Spleen (tissue), 11 donors: ENCODE measurements around the gene ZNF804A. TPM values are rescaled to one million over a fixed set of nuclear protein-coding genes. Genes with fewer than 3 reads are reported as not detected.
"Not testable (repeated sequence)": the region's sequence is repeated elsewhere in the genome, so short reads cannot be mapped to it uniquely, and the experiment has no call there.

Experiments used
- DNase-seq: peaks from one replicate; pipeline ENCODE4 v3.0.0-alpha.2; 2020
- H3K27ac ChIP-seq, 8 donors: fragments of 200-600 bp; sonication (generic) in 7 of 8; 1 replicate in 4 of 8; 2 replicates in 4 of 8; pipeline versions ENCODE4 v1.5.0 to v1.8.0; 2016 to 2021; ENCODE audit warnings: inconsistent platforms in 4 of 8, mild to moderate bottlenecking in 4 of 8, moderate library complexity in 1 of 8
- H3K27me3 ChIP-seq, 7 donors: fragments of 200-600 bp; sonication (generic) in 6 of 7; replicated peaks in 1 of 7; 1 replicate in 4 of 7; 2 replicates in 3 of 7; pipeline versions ENCODE4 v1.5.0 to v1.8.0; 2016 to 2021; ENCODE audit warnings: inconsistent platforms in 3 of 7, mild to moderate bottlenecking in 1 of 7
- H3K36me3 ChIP-seq, 6 donors: fragments of 200-600 bp; sonication (generic) in 5 of 6; 1 replicate in 4 of 6; 2 replicates in 2 of 6; pipeline versions ENCODE4 v1.5.0 to v1.8.0; 2016 to 2021; ENCODE audit warnings: inconsistent platforms in 2 of 6
- H3K4me1 ChIP-seq, 6 donors: fragments of 200-600 bp; sonication (generic) in 5 of 6; 1 replicate in 3 of 6; 2 replicates in 3 of 6; pipeline versions ENCODE4 v1.5.0 to v1.8.0; 2016 to 2021; ENCODE audit warnings: inconsistent platforms in 3 of 6
- H3K4me3 ChIP-seq, 8 donors: fragments of 200-600 bp; sonication (generic) in 7 of 8; 1 replicate in 4 of 8; 2 replicates in 4 of 8; pipeline versions ENCODE4 v1.5.0 to v1.8.0; 2016 to 2021; ENCODE audit warnings: inconsistent platforms in 4 of 8, mild to moderate bottlenecking in 4 of 8, moderate library complexity in 2 of 8
- H3K9me3 ChIP-seq, 8 donors: fragments of 200-600 bp; sonication (generic) in 7 of 8; 1 replicate in 4 of 8; 2 replicates in 4 of 8; pipeline versions ENCODE4 v1.5.0 to v1.8.0; 2016 to 2021; ENCODE audit warnings: inconsistent platforms in 4 of 8
- CTCF ChIP-seq, 11 experiments: fragments of 200-600 bp in 7 of 11; fragments of 450-650 bp in 4 of 11; sonication (generic) in 4 of 11; IDR thresholded peaks in 8 of 11; conservative IDR thresholded peaks in 3 of 11; 1 replicate in 7 of 11; 2 replicates in 4 of 11; pipeline versions ENCODE4 v1.4.0 to v1.8.0; 2016 to 2021; ENCODE audit warnings: antibody characterized with exemption in 11 of 11, inconsistent platforms in 4 of 11, mild to moderate bottlenecking in 1 of 11
- POLR2A ChIP-seq, 3 donors: fragments of 450-650 bp; IDR thresholded peaks; one replicate each; pipeline ENCODE4 v1.5.1; 2017; ENCODE audit warnings: antibody characterized with exemption in 3 of 3, mild to moderate bottlenecking in 1 of 3
- POLR2AphosphoS5 ChIP-seq, 3 donors: sonication (generic); formaldehyde crosslinking; IDR thresholded peaks; one replicate each; pipeline ENCODE4 v1.5.1; 2017; ENCODE audit warnings: antibody characterized with exemption in 3 of 3
- WGBS, 5 donors: extraction: QIAGEN DNeasy Blood & Tissue Kit in 3 of 5; methylation state at CpG; one replicate each; pipeline versions ENCODE4 v1.1.5 to v1.1.7; 2013 to 2018; 5-methylcytosine and 5-hydroxymethylcytosine counted together
- intact Hi-C: fragments of 100-400 bp; cut with DNase I; formaldehyde crosslinking; loops from one replicate; pipeline ENCODE4 v1.15.0; 2023; ENCODE audit warnings: low total_unique reads
- polyA plus RNA-seq, 3 donors: library from polyadenylated mRNA; stranded (reverse); fragments of 200-250 nt; gene quantifications; one replicate each; pipeline ENCODE4 v1.2.1, GENCODE V29; 2013
- total RNA-seq, 7 donors: library from RNA; depleted of rRNA in 3 of 7; stranded (reverse); fragments of >200 nt in 3 of 7; fragmentation: NEBNext Ultra II Directional in 4 of 7; extraction: Animal tissue kit (Norgen Biotek cat#: 25700) in 4 of 7; gene quantifications; one replicate each; pipeline versions ENCODE4 v1.1.0 to v1.2.1, GENCODE V29; 2016 to 2021
- donor health status: healthy with polysubstance abuse.
- donor health status: DM: no; HTN: no; CAD: no; lungs with moderate emphysema.
- donor health status: DM: no; HTN: no; CAD: no.
- donor health status: Bipolar disorder and iron deficiency.
- donor health status: healthy.
- donor health status: DM: no; HTN: no; CAD: no.
- donor health status: DM: yes; HTN: yes; CAD: no.

Gene ZNF804A
- total and polyA plus RNA-seq, 10 donors, result 0.21 to 1.8 (median 0.41) TPM

- Histone ChIP-seq H3K4me3 (no peak overlapping the region), H3K9me3 (peaks cover 0 to 27% (median 6%) of the 10 kb centered on the region in 8 donors), H3K4me1 (no peaks in the 10 kb centered on the region), H3K27ac (no peak overlapping the region), H3K36me3 (no peaks in the 10 kb centered on the region), H3K27me3 (no peaks in the 10 kb centered on the region)
- TF ChIP-seq POLR2A (IDR thresholded peaks at IDR 0.05) (no peak), POLR2AphosphoS5 (IDR thresholded peaks at IDR 0.05) (no peak), CTCF (IDR thresholded peaks at IDR 0.05 in 8 of 11, conservative IDR thresholded peaks at IDR 0.05 in 3 of 11) (no peak)
- DNase-seq, result no peak
- intact Hi-C loops, result no loop called here
- WGBS, 5 donors, result 68 to 85% (median 76%) methylated on average over 1 of the region's 1 CpG
These were observed 281.3 kb downstream of the ZNF804A start for GRCh38 chr2:184879671-184880070.

GRCh38 chr2:184886585-184886984 is 288.3 kb downstream of the ZNF804A start:
- H3K36me3 ChIP-seq, H3K27me3 ChIP-seq, DNase-seq, H3K27ac ChIP-seq, H3K4me3 ChIP-seq, intact Hi-C loops, H3K4me1 ChIP-seq: not testable (repeated sequence)
- 74 to 83% (median 77%) methylated on average over 1 to 2 of the region's 2 CpGs for WGBS, 5 donors
- peaks cover 0 to 61% (median 29%) of the 10 kb centered on the region in 8 donors for H3K9me3 ChIP-seq

GRCh38 chr2:184890311-184890710 is 292.0 kb downstream of the ZNF804A start:
- no peak for DNase-seq
- intact Hi-C loops, result no loop called here
- Histone ChIP-seq H3K9me3 (peaks cover 0 to 33% (median 20%) of the 10 kb centered on the region in 8 donors), H3K36me3 (no peaks in the 10 kb centered on the region), H3K27me3 (no peaks in the 10 kb centered on the region), H3K4me3 (no peak overlapping the region), H3K4me1 (no peaks in the 10 kb centered on the region), H3K27ac (no peak overlapping the region)
- TF ChIP-seq POLR2A (IDR thresholded peaks at IDR 0.05) (no peak), CTCF (IDR thresholded peaks at IDR 0.05 in 8 of 11, conservative IDR thresholded peaks at IDR 0.05 in 3 of 11) (no peak), POLR2AphosphoS5 (IDR thresholded peaks at IDR 0.05) (no peak)

- no peak for DNase-seq
- WGBS, 5 donors, result 83 to 95% (median 88%) methylated on average over 1 of the region's 1 CpG
- Histone ChIP-seq H3K9me3 (peaks cover 0 to 1% (median 0%) of the 10 kb centered on the region in 8 donors), H3K27ac (no peak overlapping the region), H3K4me3 (no peak overlapping the region), H3K4me1 (no peaks in the 10 kb centered on the region), H3K36me3 (no peaks in the 10 kb centered on the region), H3K27me3 (no peaks in the 10 kb centered on the region)
- intact Hi-C loops, result no loop called here
- no peak for TF ChIP-seq POLR2AphosphoS5 (IDR thresholded peaks at IDR 0.05)
- no peak for TF ChIP-seq CTCF (IDR thresholded peaks at IDR 0.05 in 8 of 11, conservative IDR thresholded peaks at IDR 0.05 in 3 of 11)
- no peak for TF ChIP-seq POLR2A (IDR thresholded peaks at IDR 0.05)
These were observed 306.7 kb downstream of the ZNF804A start for GRCh38 chr2:184904991-184905390.

GRCh38 chr2:184906160-184906559 is 307.8 kb downstream of the ZNF804A start:
- Histone ChIP-seq H3K36me3 (no peaks in the 10 kb centered on the region), H3K27me3 (no peaks in the 10 kb centered on the region), H3K4me3 (no peak overlapping the region), H3K9me3 (peaks cover 0 to 9% (median 4%) of the 10 kb centered on the region in 8 donors), H3K27ac (no peak overlapping the region), H3K4me1 (no peaks in the 10 kb centered on the region)
- 85 to 90% (median 88%) methylated on average over 4 of the region's 4 CpGs for WGBS, 5 donors
- intact Hi-C loops, result no loop called here
- peak; percentile 17 for DNase-seq
- no peak for TF ChIP-seq POLR2A (IDR thresholded peaks at IDR 0.05)
- TF ChIP-seq CTCF (IDR thresholded peaks at IDR 0.05 in 8 of 11, conservative IDR thresholded peaks at IDR 0.05 in 3 of 11), result no peak
- no peak for TF ChIP-seq POLR2AphosphoS5 (IDR thresholded peaks at IDR 0.05)
